ENCODE measurements around the gene THUMPD1. TPM values are rescaled to one million over a fixed set of nuclear protein-coding genes. Genes with fewer than 3 reads are reported as not detected.

THUMPD1 gene
- total and polyA plus RNA-seq, 2 experiments from 2014 or later = 44.6 to 93.0 TPM

- Histone ChIP-seq H4K20me1 (replicated peaks; ENCODE audit: insufficient read depth) (no peaks in the 10 kb centered on the region), H3K9me2 (ENCODE audit: insufficient read depth) (no peaks in the 10 kb centered on the region), H3F3A (replicated peaks; ENCODE audit: low read depth) (no peaks in the 10 kb centered on the region), H3K79me2 (replicated peaks; ENCODE audit: insufficient read depth) (no peaks in the 10 kb centered on the region), H3K4me2 (no peak overlapping the region), H3K4me1 (ENCODE audit: insufficient read depth) (no peaks in the 10 kb centered on the region), H3K27ac (ENCODE audit: low read depth) (no peak overlapping the region), H3K27me3 (ENCODE audit: insufficient read depth) (no peaks in the 10 kb centered on the region), H3K36me3 (ENCODE audit: insufficient read depth) (no peaks in the 10 kb centered on the region), H2AFZ (no peak overlapping the region), H3K4me3 (no peak overlapping the region)
- H3K9me3 Mint-ChIP-seq = no peaks in the 10 kb centered on the region
- H3K27ac Mint-ChIP-seq = no peak overlapping the region
- H3K36me3 Mint-ChIP-seq (ENCODE audit: low read depth) = no peaks in the 10 kb centered on the region
- ATAC-seq = no peak
- no peak for DNase-seq (ENCODE audit: low spot score)
- TF ChIP-seq CTCF (conservative IDR thresholded peaks at IDR 0.05; ENCODE audit: low read depth in 2 of 2) (no peak), CREB1 (CRISPR knock-in tag; IDR thresholded peaks at IDR 0.05; ENCODE audit: low read depth) (no peak), ZNF114 (CRISPR knock-in tag; IDR thresholded peaks at IDR 0.05) (no peak), STAT1 (IDR thresholded peaks at IDR 0.05; ENCODE audit: unreplicated experiment) (no peak), JUNB (IDR thresholded peaks at IDR 0.05; ENCODE audit: unreplicated experiment) (no peak), POLR2AphosphoS5 (IDR thresholded peaks at IDR 0.05; ENCODE audit: low read depth) (no peak), REST (IDR thresholded peaks at IDR 0.05; ENCODE audit: unreplicated experiment) (no peak), EZH2phosphoT487 (IDR thresholded peaks at IDR 0.05; ENCODE audit: unreplicated experiment) (no peak), ETS1 (IDR thresholded peaks at IDR 0.05) (no peak), NANOG (IDR thresholded peaks at IDR 0.05; ENCODE audit: borderline replicate concordance) (no peak), ZNF331 (CRISPR knock-in tag; IDR thresholded peaks at IDR 0.05; ENCODE audit: low read depth) (no peak), EZH2 (IDR thresholded peaks at IDR 0.05; ENCODE audit: low read depth, unreplicated experiment) (no peak)
- TF ChIP-seq, protein P1, sequence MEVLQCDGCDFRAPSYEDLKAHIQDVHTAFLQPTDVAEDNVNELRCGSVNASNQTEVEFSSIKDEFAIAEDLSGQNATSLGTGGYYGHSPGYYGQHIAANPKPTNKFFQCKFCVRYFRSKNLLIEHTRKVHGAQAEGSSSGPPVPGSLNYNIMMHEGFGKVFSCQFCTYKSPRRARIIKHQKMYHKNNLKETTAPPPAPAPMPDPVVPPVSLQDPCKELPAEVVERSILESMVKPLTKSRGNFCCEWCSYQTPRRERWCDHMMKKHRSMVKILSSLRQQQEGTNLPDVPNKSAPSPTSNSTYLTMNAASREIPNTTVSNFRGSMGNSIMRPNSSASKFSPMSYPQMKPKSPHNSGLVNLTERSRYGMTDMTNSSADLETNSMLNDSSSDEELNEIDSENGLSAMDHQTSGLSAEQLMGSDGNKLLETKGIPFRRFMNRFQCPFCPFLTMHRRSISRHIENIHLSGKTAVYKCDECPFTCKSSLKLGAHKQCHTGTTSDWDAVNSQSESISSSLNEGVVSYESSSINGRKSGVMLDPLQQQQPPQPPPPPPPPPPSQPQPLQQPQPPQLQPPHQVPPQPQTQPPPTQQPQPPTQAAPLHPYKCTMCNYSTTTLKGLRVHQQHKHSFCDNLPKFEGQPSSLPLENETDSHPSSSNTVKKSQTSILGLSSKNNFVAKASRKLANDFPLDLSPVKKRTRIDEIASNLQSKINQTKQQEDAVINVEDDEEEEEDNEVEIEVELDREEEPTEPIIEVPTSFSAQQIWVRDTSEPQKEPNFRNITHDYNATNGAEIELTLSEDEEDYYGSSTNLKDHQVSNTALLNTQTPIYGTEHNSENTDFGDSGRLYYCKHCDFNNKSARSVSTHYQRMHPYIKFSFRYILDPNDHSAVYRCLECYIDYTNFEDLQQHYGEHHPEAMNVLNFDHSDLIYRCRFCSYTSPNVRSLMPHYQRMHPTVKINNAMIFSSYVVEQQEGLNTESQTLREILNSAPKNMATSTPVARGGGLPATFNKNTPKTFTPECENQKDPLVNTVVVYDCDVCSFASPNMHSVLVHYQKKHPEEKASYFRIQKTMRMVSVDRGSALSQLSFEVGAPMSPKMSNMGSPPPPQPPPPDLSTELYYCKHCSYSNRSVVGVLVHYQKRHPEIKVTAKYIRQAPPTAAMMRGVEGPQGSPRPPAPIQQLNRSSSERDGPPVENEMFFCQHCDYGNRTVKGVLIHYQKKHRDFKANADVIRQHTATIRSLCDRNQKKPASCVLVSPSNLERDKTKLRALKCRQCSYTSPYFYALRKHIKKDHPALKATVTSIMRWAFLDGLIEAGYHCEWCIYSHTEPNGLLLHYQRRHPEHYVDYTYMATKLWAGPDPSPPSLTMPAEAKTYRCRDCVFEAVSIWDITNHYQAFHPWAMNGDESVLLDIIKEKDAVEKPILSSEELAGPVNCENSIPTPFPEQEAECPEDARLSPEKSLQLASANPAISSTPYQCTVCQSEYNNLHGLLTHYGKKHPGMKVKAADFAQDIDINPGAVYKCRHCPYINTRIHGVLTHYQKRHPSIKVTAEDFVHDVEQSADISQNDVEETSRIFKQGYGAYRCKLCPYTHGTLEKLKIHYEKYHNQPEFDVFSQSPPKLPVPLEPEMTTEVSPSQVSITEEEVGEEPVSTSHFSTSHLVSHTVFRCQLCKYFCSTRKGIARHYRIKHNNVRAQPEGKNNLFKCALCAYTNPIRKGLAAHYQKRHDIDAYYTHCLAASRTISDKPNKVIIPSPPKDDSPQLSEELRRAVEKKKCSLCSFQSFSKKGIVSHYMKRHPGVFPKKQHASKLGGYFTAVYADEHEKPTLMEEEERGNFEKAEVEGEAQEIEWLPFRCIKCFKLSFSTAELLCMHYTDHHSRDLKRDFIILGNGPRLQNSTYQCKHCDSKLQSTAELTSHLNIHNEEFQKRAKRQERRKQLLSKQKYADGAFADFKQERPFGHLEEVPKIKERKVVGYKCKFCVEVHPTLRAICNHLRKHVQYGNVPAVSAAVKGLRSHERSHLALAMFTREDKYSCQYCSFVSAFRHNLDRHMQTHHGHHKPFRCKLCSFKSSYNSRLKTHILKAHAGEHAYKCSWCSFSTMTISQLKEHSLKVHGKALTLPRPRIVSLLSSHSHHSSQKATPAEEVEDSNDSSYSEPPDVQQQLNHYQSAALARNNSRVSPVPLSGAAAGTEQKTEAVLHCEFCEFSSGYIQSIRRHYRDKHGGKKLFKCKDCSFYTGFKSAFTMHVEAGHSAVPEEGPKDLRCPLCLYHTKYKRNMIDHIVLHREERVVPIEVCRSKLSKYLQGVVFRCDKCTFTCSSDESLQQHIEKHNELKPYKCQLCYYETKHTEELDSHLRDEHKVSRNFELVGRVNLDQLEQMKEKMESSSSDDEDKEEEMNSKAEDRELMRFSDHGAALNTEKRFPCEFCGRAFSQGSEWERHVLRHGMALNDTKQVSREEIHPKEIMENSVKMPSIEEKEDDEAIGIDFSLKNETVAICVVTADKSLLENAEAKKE (CRISPR knock-in tag; IDR thresholded peaks at IDR 0.05) = no peak
- no peak overlapping the region for H3K4me3 Mint-ChIP-seq
- H3K27me3 Mint-ChIP-seq (ENCODE audit: insufficient read depth, low read depth, poor library complexity) = peaks cover 2% of the 10 kb centered on the region
- H3K4me1 Mint-ChIP-seq = no peaks in the 10 kb centered on the region
These were observed 15.0 kb downstream of the THUMPD1 start for GRCh38 chr16:20726661-20727060.
